Stromal cell of bone marrow (primary cell): Measurements from ENCODE around the gene FBXW4.
A peak's percentile ranks its signal among the peaks of the same experiment; 100 is the strongest.

Source experiments
- DNase-seq: peaks from one replicate; pipeline ENCODE4 v3.0.0-alpha.2; 2012; ENCODE audit warnings: low read depth

FBXW4 gene

DNA sequence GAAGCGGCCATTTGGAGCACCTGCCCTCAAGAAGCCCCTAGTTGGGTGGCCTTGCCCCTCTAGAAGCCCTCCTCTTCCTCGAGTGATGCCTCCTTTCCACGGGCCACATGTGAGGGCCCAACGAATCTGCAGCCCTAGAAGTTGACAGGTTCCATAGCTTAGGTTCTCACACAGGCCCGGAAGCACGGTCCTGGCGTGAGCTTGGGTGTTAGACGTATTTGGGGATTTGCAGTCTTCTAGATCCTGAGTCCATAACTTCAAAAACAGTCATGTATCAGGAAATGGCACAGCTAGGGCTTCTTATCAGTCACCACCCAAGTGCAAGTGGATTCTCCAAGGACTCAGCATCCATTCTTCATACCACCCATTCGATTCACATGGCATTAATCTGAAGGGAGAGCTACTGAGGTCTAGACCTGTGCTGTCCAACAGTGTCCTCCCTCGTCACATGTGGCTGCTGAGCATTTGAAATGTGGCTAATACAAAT is 477 bp upstream of the FBXW4 start:
- DNase-seq, result no peak

DNA sequence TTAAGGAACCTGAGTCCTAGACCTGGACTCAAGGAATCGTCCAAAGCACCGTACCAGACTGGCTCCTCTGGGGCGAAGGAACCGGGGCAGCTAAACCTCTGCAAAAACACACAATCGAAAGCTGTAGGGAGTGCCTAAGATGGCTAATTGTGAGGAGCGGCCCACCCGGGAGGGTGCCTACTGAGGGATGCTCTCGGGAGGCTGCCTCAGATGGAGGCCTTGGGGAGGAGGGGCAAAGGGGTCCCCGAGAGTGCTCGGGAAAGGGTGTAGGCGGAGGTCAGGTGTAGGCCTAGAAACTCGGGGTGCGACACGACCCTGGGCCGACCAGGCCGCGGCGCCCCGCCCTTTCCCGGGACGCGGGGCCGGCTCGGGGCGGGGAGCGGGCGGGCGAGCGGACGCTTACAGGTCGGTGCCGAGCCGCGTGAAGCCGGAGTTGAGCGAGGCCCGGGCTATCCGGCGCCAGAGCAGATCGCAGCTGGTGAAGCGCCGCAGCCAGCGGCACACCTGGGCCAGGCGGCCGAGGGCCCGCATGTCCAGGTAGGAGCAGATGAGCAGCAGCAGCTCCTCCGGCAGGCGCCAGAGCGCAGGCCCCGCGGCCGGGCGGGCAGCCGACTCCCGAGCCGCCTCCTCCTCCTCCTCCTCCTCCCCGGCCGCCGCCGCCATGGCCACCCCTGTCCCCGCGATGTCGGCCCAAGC is 844 bp downstream of the FBXW4 start:
- DNase-seq, result peak; percentile 25

DNA sequence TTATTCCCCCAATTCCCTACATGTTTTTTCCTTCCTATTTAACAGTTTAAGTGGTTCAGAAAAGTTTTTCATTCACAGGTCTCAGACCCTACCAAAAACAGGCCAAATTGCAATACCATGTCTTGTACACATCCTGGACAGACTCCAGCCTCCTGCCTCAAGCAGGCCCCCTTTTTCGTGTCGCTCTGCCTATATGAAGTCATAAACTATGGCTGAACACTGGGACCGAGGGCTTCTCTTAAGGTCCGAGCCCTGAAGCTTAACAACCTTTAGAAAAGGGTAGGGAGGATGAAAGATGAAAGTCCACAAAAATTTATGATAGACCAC is 1.4 kb downstream of the FBXW4 start:
- DNase-seq, result no peak

- DNase-seq, result no peak
Measured at GRCh38 chr10:101691081-101691480, 3.9 kb downstream of the FBXW4 start.

DNA sequence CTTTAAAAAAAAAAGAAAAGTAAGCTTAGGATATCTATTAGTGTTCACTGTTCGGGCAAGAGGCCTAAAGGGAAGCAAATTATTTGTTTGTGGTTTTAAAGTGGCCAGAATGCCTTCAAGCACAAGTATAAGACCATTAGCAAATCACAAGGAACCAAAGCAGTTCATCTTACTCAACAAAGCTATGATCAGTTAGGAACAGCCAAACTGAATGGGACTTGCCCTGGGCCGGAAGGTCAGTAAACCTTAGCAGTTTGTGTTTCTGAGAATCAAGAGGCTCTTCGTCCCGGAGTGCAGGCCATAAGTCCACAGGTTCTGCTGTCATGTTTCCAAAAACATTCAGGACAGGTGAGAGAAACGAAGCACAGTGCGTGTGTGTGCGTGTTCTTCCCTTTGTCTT is 4.5 kb downstream of the FBXW4 start:
- DNase-seq, result no peak

GRCh38 chr10:101687071-101687658 is 7.8 kb downstream of the FBXW4 start:
- no peak for DNase-seq

GRCh38 chr10:101686133-101686925 is 8.6 kb downstream of the FBXW4 start:
- DNase-seq, result no peak

GRCh38 chr10:101684782-101685181 is 10.2 kb downstream of the FBXW4 start:
- DNase-seq, result no peak

DNA sequence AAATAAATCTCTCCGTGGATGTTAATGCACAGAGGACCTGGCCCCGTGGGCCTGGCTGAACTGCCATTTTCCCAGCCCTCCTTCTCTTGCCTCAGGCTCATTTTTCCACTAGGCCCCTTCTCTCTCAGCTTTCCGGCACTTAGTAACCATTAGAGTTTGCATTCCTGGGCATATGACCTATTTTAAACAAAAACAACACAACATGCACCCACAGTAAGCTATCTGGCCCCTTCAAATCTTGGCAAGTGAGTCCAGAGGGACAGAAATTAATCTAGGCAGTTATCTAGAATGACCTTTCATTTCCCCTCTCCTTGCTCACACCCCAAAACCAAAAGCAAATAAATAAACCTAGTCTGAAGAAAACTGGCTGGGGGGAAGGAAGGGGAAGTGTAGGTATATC is 11.7 kb downstream of the FBXW4 start:
- DNase-seq, result no peak

DNA sequence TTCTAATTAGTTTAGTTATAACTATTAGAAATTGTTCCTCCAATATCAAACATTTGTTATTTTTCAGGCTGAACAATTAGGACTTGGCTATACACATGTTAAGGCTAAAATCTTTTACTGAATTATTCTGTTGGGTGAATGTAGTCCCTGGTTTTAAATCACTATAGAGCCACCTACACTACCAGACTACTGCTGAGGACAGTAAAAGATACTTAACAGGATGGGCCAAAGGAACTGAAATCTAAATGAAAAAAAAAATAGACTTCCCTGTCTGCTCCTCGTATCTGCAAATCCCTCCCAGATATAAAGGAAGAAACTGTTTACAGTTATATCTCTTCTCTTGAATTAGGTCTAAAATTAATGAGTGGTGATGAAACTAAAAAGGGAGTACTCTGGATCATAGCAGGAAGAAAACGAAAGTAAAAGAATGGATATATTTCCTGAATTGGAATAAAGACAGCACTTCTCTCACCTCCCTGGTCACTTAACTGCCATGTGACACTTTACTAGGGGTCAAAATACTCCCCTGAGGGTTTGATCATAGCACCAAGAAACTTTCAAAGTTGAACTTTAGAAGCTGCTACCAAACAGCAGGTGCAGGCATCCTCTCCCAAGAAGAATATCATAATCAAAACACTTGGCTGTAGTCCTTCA is 12.7 kb downstream of the FBXW4 start:
- no peak for DNase-seq

- DNase-seq, result no peak
Measured at GRCh38 chr10:101676565-101676964, 18.4 kb downstream of the FBXW4 start.

GRCh38 chr10:101675115-101675514 is 19.9 kb downstream of the FBXW4 start:
- no peak for DNase-seq

DNA sequence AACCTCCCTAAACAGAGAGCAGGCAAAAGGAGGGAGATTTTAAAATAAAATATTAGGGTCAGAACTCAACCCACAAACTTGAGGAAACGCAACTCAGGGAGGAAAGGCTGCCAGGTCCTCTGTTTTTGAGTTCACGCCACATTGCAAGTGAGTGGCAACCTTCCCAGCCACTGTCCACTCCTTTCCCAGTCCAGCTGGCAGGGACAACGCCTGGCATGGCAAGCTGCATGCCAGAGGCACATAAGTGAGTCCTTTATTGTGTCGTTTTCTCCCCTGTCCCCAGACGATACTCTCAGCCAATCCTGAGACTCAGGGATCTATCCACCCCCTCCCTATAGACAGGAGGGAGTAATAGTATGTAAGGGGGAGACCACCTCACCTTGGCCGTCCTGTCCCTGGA is 22.4 kb downstream of the FBXW4 start:
- DNase-seq, result no peak

GRCh38 chr10:101671453-101671852 is 23.5 kb downstream of the FBXW4 start:
- DNase-seq, result no peak

GRCh38 chr10:101670635-101671034 is 24.3 kb downstream of the FBXW4 start:
- no peak for DNase-seq

- no peak for DNase-seq
Measured at GRCh38 chr10:101669181-101669580, 25.8 kb downstream of the FBXW4 start.

- DNase-seq, result no peak
Measured at GRCh38 chr10:101668566-101668965, 26.4 kb downstream of the FBXW4 start.

GRCh38 chr10:101666083-101666482 is 28.9 kb downstream of the FBXW4 start:
- DNase-seq, result no peak

DNA sequence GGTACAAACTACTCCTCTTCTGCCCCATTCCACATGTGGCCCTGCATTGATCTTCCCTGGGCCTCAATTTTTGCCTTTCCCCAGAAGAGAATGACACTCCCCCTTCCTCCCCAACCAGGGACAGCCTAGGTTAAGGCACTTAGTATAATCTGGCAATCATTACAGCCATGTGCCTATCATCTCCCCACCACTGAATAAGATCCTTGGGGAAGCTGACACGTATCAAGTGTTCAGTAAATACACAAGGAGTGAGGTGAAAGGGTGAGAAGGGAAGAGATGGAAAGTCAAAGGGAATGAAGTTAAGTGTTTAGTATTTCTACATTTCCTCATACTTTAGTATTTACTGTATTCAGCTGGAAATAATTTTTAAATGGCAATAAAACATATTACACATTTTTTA is 31.9 kb downstream of the FBXW4 start:
- no peak for DNase-seq

DNA sequence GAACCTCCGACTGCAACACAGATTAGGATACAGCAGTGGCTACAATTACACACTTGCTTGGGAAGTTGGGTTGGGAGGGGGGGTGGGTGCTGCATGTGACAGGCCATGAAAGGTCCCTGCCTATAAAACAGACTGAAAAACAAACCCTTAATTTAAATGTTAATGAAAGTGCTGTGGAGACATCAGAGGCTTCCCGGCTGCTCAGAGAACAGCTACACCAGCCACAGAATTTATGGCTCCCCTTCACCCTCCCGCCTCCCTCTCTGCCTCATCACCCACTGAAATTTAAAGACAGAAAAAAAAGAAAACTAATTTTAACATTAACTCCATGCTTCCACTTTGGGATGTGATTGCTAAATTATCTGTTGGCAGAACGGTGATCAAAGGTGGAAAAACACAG is 34.7 kb downstream of the FBXW4 start:
- DNase-seq, result no peak

GRCh38 chr10:101658975-101659374 is 36.0 kb downstream of the FBXW4 start:
- DNase-seq, result no peak

GRCh38 chr10:101656890-101657289 is 38.1 kb downstream of the FBXW4 start:
- DNase-seq, result no peak

- DNase-seq, result peak; percentile 26
Measured at GRCh38 chr10:101655570-101655969, 39.4 kb downstream of the FBXW4 start.
